ENCODE results near the gene MSH3.
"Not testable (repeated sequence)": the region's sequence is repeated elsewhere in the genome, so short reads cannot be mapped to it uniquely, and the experiment has no call there.

Gene MSH3

DNA sequence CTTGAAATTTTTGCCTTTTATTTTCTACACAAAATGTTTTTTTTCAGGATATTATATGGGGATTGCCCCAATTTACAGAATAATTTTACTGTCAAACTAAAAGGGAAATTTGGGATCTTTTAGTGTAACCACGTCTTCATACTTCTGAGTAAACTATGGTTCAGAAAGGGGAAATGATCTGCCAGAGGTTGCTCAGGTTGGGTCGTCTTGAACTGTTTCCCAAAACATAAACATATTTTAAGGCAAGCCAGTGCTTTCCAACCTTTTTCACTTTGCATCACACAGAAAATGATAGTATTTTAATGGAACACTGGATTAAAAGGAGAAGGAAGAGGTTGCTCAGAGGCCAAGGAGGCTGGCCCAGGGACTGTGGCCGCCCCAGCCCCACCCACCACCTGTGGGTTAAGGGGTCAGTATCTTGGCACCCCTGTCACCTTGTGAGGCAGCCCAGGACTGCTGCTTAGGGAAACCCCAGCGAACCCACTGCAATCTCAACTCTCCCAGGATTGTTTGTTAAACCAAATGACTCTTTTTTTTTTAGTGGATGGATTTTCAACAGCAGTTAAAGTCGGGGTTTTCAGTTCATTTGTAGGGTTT, 143.1 kb downstream of the MSH3 start:
- DNase-seq (ENCODE audit: low read depth in 2 of 2) = no peak

DNA sequence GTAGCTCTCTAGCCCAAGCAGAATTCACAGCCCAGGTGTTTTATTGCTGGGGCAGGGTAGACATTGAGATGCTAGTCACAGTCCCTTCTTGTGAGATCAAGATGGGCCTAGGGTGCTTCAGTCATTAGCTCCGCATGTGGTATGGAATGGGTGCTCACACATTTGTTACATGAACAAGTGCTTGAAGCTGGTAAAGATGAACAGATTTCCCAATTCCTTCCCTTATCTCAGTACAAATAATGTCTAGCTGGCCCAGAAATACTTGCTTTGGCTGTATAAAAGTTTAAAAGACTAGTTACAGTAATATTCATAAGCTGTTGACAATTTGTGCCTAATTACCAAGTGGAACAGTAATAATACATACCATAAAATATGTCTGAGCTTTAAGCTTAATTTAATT, 143.7 kb downstream of the MSH3 start:
- no peak for DNase-seq (ENCODE audit: low read depth in 2 of 2)

DNA sequence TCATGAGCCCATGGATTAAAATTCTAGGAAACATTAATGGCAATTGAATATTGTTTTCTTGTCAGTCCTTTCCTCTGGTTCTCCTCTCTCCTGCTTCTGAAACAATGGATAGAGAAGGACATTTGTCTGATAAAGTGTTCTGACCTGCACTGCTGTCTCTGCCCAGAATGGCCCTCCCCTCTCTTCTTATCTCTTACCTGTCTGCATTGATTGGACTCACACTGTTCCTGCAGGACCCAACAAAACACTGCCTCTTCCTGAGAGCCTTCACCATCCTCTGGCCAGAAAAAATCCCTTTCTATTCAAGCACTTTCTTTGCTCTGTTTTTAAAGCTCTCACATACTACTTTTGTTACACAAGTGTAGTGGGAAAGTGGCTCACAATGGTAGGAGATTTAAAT, 144.2 kb downstream of the MSH3 start:
- no peak for DNase-seq (ENCODE audit: low read depth in 2 of 2)

DNA sequence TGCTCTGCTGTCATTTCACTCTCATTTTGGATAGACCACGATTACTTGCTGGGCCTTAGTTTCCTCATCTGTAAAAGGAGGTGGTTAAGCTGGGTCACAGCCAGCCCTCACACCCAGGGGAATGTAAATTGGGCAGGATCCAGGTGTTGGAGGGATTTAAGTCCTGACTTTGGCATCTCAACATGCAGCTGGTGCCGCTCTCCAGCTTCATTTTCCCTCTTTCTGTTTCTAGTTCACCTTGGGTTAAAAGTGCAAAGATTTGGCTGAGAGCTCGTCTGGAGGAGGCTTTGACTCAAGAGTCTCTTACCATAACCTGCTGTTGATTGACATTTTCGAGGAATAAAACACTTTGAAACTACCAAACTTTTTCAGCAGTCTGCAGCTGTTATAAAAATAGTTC, 144.6 kb downstream of the MSH3 start:
- no peak for DNase-seq (ENCODE audit: low read depth in 2 of 2)

DNA sequence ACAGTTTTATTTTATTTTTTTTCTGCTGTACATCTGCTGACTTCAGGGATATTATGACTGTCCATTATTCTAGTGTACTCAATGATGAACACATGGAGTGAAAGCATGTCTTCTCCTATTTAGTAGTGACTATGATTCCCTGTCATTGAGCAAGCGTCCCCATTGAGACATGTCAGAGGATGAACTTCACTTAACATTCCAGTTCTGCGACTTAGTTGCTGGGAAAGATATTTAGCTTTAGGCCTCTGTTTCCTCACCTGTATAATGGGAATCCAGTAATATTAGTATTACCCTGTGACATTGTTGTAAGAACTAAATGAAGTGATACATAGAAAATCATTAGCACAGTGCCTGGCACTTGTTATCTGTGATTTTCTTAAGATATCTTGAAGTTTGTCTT, 145.1 kb downstream of the MSH3 start:
- no peak for DNase-seq (ENCODE audit: low read depth in 2 of 2)

DNA sequence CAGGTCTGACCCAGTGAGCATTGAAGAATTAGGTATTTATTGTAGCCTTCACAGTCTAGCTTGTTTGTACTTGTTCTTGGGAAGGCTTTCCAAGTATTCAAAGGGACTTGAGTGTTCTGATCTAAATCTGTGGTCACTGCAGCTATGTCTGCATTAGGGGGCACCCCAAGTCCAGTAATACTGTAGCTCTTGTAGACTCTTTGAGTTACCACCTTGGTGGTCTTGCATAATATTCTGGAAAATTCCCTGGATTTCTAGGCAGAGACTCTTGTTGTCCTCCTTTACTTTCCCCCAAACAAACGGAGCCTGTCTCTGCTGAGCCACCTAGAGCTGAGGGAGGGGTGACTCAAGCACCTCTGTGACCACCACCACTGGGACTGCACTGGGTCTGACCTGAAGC, 149.9 kb downstream of the MSH3 start:
- DNase-seq (ENCODE audit: low read depth in 2 of 2) = no peak

DNA sequence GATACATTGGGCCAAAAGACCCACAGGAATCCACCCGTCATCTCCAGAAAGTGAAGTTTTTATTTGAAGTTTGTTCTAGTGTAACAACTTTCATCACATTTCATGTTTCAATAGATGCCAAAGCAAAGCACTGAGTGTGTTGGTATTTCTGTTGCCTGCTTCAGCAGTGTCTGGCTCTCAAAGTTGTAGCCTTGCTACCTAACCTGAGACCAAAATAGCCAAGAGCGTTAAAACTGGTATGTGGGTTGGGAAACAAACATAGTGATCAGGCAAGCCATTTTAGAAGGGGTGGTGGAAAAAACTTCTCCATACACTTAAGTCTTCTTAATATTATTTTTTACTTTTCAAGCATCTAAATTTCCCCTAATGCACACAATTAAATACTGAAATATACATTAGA, 150.6 kb downstream of the MSH3 start:
- no peak for DNase-seq (ENCODE audit: low read depth in 2 of 2)

DNA sequence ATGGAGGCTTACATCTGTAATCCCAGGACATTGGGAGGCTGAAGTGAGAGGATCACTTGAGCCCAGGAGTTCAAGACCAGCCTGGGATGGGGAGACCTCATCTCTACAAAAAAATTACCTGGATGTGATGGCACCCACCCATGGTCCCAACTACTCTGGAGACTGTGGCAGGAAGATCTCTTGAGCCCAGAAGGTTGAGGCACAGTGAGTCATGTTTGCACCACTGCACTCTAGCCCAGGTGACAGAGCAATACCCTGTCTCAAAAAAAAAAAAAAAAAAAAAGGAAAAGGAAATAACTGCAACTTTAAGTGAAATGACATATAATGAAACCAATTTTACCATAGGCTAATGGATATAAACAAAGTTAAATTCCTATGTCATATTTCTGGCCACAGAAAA, 152.5 kb downstream of the MSH3 start:
- no peak for DNase-seq (ENCODE audit: low read depth in 2 of 2)

DNA sequence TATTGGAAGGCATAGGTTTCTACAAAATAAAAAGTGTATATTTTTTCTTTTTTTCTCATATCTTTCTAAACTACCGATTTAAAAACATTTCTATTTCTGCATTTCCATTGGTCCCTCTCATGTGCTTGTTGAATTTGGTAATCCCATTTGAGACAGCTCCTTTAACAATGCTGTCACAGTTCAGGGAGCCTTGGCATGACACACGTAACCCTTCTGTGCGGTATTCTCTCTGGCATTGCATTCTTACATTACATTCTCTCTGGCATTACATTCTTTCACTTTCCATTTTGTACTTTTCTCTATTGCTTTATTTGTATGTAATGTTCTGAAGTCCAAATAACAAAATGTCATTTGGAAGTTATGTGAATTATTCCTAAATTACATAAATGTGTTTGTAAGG, 155.0 kb downstream of the MSH3 start:
- DNase-seq (ENCODE audit: low read depth in 2 of 2) = no peak

DNA sequence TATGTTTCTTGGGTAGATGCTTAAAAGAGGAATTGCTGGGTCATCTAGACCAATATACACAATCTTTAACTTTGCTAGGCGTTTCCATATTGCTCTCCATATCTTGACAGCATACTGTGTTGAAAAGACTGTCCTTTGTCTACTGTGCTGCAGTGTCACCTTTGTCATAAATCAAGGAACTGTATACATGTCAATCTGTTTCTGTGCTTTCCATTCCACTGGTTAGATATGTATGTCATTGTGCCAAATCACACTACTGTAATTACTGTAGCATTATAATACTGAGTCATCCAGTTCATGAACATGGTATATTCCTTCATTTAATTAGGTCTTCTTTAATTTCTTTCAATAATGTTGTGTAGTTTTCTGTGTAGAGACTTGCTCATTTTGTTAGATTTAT, 156.0 kb downstream of the MSH3 start:
- no peak for DNase-seq (ENCODE audit: low read depth in 2 of 2)

DNA sequence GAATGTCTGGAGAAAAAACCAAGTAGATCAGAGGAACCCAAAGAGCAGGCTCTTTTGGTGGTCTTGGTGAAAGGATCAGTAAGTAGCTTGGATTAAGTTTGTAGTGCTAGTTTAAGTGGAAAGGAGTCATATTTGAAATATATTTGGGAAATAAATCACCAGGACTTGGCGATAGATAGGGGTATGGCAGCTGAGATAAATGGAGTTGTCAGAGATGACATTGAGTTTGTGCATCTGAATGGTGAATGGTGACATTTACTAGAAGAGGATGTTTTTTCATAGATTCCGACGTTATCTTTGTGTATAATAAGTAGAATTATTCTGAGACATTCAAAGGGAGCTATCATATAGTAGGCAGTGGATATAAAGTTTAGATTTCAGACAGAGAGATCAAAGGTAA, 162.1 kb downstream of the MSH3 start:
- no peak for DNase-seq (ENCODE audit: low read depth in 2 of 2)

DNA sequence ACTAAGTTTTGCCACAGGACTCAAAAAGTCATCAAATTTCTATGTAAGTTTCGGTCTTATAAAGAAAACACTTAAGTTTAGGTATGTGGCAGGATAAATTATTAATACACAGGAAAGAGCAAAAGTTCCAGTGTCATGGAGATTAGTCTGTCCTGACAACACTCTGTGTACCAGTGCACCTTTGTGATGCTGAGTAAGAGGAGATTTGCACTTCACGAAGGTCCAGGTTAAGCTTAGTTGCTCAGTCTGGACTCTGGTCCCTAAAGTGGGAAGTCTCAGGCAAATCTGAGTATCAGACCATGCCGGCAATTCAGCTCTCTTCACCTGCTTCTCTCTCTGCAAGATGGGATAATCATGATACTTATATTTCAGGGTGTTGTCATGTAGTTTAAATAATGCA, 166.2 kb downstream of the MSH3 start:
- no peak for DNase-seq (ENCODE audit: low read depth in 2 of 2)

DNA sequence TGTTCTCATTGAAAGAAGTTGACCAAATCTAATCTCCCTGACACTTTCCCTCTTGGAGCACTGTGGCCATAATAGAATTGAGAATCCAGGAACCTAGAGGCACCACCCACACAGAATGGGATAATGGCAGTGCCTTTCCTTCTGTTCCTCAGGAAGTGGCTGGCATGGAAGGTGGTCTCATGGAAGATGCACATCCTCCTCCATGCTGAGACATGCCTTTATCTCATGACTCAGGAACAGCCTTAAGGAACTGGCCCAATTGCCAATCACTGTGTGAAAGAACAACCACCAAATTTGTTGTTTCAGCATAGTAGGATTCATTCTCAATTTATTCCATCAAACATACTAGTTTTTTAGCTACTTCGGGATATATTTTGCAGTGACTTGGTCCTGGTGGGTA, 168.2 kb downstream of the MSH3 start:
- no peak for DNase-seq (ENCODE audit: low read depth in 2 of 2)

DNA sequence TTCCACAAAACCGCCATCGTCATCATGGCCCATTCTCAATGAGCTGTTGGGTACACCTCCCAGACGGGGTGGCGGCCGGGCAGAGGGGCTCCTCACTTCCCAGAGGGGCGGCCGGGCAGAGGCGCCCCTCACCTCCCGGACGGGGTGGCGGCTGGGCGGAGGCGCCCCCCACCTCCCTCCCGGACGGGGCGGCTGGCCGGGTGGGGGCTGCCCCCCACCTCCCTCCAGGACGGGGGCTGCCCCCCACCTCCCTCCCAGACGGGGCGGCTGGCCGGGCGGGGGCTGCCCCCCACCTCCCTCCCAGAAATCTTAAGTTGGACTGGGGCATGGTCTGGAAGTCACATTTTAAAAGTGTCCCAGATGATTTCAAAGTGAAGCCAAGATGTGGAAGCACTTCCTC, 169.7 kb downstream of the MSH3 start:
- DNase-seq (ENCODE audit: low read depth in 2 of 2) = not testable (repeated sequence)

DNA sequence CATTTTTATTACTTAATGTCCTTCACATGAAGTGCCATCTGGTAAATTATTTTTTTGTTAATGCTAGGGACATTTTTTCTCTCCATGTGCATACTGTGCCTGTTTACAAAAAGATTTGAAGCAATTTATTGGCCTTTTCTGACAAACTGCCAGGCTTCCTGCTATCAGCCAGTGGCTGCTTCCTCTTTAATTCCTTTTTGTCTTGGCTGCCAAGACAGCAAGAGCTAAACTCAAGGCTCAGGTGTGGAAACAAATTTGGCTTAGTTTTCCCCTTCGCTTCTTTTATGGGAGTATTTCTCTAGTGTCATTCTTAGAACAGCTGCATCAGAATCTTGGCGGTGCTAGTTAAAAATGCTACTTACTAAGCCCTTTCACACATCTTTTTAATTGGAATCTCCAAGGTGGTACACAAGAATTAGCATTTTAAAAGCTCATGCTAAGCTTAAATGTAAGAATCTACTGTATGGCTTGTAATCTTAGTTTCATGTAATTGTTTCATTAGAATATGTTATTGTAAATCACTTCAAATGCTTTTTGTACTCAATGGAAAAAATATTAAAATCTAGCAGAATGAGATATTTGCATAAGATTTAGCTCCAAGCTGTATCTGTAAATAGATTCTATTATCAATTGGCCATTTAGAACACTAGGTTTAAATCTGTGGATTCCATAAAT, 171.5 kb downstream of the MSH3 start:
- DNase-seq (ENCODE audit: low read depth in 2 of 2) = no peak

DNA sequence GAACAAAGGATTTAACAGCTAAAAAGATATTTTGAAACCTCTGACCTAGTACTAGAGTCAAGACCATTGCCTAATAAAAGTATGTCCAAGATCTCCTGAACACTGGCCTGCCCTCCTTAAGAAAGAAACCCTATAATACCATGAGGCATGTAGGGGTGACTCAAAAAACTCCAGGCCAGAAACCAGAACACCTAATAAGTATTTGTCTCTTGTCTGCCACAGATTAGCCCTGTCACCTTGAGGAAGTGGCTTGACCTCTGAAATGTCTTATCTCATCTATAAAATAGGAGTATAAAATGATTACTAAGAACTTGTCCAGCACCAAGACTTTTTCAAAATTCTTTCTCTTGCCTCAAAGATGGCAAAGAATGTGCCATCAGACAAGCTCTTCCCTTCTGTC, 180.3 kb downstream of the MSH3 start:
- DNase-seq (ENCODE audit: low read depth in 2 of 2) = no peak

DNA sequence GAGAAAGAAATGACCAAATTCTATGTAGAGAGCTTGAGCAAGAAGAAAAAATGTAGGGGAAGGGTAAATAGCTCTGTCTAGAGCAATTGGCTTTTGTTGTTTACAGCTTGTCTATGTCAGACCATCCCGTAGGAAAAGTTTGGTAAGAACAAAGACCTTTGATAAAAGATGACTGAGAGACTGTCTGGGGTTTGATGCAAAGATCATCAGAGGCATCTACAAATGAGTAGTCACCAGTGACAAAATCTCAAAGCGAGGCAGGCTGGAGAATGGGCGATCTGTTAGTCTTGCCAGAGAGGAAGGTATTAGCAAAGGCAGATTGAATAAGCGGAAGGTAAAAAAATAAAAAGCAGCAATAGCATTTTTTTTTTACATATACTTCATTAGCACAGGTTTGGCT, 180.7 kb downstream of the MSH3 start:
- no peak for DNase-seq (ENCODE audit: low read depth in 2 of 2)

DNA sequence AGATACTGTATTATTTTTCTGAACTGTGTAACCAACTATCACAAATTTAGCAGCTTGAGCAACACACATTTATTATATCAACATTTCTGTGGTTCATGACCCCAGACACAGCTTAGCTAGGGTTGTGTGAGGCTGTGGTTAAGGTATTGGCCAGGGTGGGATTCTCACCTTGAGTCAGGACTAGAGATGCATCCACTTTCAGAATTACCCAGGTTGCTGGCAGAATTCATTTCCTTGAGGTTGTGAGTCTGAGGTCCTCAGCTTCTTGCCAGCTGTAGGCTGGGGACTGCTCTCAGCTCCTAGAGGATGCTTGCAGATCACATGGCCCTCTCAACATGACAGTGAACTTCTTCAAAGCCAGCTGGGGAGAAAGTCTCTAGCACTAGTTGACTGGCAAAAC, 183.2 kb downstream of the MSH3 start:
- DNase-seq (ENCODE audit: low read depth in 2 of 2) = no peak

DNA sequence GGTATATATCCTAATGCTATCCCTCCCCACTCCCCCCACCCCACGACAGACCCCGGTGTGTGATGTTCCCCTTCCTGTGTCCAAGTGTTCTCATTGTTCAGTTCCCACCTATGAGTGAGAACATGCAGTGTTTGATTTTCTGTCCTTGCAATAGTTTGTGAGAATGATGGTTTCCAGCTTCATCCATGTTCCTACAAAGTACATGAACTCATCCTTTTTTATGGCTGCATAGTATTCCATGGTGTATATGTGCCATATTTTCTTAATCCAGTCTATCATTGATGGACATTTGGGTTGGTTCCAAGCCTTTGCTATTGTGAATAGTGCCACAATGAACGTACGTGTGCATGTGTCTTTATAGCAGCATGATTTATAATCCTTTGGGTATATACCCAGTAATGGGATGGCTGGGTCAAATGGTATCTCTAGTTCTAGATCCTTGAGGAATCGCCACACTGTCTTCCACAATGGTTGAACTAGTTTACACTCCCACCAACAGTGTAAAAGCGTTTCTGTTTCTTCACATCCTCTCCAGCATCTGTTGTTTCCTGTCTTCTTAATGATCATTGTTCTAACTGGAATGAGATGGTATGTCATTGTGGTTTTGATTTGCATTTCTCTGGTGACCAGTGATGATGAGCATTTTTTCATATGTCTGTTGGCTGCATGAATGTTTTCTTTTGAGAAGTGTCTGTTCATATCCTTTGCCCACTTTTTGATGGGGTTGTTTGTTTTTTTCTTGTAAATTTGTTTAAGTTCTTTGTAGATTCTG, 186.8 kb downstream of the MSH3 start:
- DNase-seq (ENCODE audit: low read depth in 2 of 2) = not testable (repeated sequence)

DNA sequence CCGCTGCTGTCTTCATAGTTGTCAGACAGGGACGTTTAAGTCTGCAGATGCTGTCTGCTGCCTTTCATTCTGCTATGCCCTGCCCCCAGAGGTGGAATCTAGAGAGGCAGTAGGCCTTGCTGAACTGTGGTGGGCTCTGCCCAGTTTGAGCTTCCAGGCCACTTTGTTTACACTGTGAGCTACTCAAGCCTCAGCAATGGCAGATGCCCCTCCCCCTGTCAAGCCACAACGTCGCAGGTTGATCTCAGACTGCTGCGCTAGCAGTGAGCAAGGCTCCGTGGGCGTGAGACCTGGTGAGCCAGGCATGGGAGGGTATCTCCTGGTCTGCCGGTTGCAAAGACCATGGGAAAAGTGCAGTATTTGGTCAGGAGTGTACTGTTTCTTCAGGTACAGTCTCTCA, 192.0 kb downstream of the MSH3 start:
- DNase-seq (ENCODE audit: low read depth in 2 of 2) = not testable (repeated sequence)

DNA sequence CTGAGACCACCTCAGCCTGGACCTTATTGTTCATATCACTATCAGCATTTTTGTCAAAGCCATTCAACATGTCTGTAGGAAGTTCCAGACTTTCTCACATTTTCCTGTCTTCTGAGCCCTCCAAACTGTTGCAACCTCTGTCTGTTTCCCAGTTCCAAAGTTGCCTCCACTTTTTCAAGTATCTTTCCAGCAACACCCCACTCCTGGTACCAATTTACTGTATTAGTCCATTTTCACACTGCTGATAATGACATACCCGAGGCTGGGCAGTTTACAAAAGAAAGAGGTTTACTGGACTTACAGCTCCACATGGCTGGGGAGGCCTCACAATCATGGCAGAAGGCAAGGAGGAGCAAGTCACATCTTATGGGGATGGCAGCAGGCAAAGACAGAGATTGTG, 195.7 kb downstream of the MSH3 start:
- not testable (repeated sequence) for DNase-seq (ENCODE audit: low read depth in 2 of 2)

DNA sequence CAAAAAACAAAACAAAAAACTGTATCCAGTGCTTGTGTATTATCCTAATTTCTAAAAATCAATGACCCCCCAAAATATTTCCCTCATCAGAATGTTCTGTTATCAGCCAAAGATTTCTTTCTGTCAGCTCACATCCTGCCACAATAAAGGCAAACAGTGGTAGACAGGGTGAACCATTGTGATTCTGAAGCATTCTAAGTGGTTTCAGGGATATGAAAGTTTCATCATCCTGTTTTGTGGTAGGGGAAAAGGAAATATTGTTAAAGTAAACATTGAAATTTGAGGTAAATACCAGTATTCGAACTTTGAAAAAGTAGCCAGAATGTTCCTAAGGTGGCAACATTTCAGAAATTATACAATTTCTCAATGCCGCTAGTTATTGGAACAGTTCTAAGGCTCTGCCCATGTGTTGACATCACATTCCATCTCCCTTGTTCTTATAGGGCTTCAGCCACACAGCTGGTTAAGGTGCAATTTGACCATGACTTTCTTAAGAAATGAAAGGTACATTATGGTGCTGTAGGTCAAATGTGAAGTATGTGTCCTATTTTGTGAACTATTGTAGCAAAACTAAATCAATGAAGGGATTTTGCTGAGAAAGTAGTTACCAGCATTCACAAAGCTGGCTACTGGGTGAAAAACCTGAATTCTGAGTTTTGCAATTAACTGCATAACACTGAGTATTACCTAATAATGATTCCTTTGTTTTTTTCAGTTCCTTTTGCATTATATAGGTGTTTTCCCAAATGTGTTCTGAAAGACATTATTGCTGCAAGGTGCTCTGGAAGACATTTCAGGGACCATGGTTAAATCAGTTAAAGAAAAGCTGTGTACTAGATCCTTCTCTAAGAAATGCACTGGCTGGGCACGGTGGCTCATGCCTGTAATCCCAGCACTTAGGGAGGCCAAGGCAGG, 198.1 kb downstream of the MSH3 start:
- DNase-seq (ENCODE audit: low read depth in 2 of 2) = no peak

Measured in stimulated activated CD8-positive, alpha-beta memory T cell treated with anti-CD3 and anti-CD28 coated beads, Interleukin-7, amount 100 ng/mL, for 4 hours (primary cell).